Stimulated activated CD8-positive, alpha-beta memory T cell treated with anti-CD3 and anti-CD28 coated beads, Interleukin-4, amount 100 ng/mL, for 24 hours (primary cell): ENCODE results near the gene GTF3C1.
"Not testable (repeated sequence)": the region's sequence is repeated elsewhere in the genome, so short reads cannot be mapped to it uniquely, and the experiment has no call there.

Source experiments
- DNase-seq: peaks from one replicate; pipeline ENCODE4 v3.0.0-alpha.2; 2020; ENCODE audit warnings: low read depth

GTF3C1 gene

GRCh38 chr16:27439271-27440018 lies 110.3 kb downstream of the GTF3C1 start:
- no peak for DNase-seq

DNA sequence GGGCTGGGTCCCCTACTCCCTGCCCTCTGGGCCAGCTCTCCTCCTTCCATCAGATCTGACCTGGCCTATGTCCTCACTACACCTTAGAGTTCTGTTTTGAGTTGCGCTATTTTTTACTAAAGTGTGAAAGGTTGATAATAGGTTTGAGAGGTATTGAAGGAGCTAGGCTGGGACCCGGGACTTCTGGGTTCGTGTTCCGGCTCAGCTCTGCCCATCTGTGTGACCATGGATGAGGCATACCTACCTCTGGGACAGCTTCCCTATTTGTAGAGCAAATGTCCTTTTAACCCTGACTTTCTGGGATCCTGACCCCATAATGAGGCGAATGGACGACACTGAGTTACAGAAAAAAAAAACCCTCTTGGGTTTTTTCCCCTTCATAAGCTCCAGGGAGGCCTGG lies 111.8 kb downstream of the GTF3C1 start:
- DNase-seq = no peak

DNA sequence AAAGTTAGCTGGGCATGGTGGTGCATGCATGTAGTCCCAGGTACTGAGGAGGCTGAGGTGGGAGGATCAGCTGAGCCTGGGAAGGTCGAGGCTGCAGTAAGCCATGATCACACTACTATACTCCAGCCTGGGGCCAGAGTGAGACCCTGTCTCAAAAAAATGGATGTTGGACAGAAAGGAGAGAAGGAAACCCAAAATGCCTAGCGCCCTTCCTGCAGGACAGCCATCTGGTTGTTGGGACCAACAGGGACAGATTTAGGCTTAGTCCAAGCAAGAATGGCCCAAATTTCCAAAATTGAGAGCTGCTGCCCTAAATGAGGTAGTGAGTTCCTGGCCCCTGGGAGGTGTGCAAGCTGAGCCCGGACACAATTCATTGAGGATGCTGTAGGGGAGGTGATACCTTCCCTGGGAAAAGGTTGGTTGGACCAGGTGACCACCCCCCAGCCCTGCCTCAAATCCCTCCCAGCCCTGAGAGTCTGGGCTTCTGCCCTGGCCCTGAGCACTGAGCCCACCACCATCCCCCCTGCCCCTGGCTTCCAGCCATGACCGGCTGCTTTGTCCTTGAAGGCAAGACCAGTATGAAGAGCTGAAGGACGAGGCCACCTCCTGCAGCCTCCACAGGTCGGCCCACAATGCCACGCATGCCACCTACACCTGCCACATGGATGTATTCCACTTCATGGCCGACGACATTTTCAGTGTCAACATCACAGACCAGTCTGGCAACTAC lies 112.6 kb downstream of the GTF3C1 start:
- DNase-seq = no peak

DNA sequence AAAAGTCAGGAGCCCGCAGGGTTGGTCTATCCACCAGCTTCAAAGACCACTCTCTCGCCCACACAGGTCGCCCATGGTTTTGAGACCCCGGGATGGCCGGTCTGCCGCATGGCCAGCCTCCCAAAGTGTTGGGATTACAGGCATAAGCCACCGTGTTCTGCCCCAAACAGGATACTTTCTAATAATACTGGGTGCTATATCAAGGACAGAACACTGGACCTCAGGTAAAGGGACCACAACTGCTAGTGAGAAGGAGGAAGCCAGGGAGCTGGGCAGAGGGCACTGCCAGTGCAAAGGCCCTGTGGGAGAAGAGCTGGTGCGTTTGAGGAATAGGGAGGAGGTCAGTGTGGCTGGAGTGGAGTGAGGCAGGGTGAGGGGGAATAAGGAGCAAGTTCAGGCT lies 113.6 kb downstream of the GTF3C1 start:
- no peak for DNase-seq

GRCh38 chr16:27435146-27435545 lies 114.6 kb downstream of the GTF3C1 start:
- not testable (repeated sequence) for DNase-seq

DNA sequence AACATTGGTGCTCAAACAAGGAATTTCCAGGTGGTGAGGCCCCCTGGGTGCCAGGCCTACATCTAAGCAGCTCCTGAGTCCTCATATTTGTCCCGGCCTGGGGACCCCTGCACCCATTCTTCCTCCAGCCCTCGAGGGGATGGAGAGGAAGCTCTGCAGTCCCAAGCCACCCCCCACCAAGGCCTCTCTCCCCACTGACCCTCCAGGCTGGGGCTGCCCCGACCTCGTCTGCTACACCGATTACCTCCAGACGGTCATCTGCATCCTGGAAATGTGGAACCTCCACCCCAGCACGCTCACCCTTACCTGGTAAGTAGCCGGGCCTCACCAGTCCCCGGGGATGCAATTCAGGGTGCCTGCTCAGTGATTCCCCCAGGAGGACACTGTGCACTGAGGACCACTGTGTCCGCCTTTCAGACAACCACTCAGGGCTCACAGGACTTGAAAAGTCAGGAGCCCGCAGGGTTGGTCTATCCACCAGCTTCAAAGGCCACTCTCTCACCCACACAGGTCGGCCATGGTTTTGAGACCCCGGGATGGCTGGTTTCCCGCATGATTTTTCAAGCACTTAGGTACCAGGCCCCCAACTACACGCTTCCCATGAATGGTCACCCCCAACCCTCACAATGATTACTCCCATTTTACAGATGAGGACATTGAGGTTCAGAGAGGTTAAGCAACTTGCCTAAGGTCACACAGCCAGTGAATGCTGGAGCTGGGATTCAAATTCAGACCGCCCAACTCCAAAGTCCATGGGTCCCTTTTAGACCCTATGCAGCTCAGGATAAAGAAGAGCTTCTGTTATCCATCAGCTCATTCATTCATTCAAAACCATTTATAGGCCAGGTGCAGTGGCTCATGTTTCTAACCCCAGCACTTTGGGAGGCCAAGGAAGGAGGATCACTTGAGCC lies 115.3 kb downstream of the GTF3C1 start:
- no peak for DNase-seq

DNA sequence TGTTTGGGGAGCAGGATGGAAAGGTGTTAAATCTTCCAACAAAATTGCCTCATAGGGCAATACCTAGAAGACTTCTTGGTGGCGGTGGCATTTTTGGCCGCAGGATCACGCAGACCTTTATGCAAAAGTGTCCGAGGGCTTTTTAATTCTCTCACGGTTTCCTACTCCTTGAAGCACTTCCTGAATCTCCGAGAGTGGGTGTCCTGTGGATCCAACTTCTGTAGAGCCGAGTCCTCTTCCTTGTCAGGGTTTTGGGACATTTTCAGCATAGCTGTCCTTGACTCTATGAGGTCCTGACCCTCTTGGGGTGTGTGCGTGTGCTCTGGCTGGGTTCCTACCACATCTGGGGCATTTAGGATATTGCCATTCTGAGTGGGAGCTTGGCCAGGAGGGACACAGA lies 116.1 kb downstream of the GTF3C1 start:
- DNase-seq = no peak

- not testable (repeated sequence) for DNase-seq
Measured at GRCh38 chr16:27433191-27433590, 116.5 kb downstream of the GTF3C1 start.

- DNase-seq = no peak
Measured at GRCh38 chr16:27432558-27432957, 117.2 kb downstream of the GTF3C1 start.

DNA sequence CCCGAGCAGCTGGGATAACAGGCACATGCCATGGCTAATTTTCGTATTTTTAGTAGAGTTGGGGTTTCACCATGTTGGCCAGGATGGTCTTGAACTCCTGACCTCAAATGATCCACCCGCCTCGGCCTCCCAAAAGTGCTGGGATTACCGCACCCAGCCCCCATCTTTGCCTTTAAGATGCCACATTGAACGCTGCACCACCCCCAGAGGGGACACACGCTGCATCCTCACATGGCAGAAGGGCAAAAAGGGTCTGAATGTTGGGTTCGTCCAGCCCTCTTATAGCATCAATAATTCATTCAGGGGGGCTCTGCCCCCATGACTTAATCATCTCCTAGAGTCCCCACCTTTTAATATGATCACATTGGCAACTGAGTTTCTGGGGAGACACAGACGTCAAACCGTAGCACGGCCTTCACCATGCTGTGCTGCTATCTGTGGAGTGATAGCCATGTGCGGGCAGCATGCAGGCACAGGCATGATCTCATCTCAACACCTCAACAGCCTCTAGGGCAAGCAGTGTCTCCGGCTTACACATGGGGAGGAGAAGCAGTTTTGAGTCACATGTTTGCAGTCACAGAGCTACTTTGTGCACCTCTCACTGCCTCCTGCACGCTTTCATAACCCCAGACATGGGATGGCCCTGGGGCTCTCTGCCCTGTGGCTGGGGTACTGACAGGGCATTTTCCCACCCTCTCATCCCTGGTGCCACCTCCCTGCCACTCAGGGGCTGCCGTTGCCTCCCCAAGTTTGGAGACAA lies 117.8 kb downstream of the GTF3C1 start:
- no peak for DNase-seq

DNA sequence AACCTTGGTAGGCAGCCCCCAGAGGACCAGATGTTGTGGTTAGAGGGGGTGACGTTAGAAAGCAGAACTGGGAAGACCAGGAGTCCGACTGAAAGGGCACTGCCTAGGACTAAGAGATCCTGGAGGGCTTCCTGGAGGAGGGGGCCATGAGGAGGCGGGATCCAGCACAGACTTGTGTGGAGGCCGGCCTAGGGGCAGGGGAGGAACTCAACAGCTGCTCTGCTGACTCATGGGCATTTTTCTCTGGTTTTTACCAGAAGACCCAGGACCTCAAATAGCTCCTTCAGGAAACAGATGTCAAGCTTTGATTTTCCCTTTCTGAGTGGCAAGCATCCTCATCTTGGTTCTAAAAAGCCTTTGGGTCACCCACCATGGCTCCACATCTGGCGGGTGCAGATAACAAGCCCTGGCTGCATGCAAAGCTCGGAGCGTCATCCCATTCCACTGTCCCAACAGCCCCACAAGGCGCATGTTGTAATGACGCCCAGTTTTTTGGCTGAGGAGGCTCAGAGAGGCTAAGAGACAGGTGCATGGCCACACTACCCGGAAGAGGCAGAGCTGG lies 118.7 kb downstream of the GTF3C1 start:
- no peak for DNase-seq

DNA sequence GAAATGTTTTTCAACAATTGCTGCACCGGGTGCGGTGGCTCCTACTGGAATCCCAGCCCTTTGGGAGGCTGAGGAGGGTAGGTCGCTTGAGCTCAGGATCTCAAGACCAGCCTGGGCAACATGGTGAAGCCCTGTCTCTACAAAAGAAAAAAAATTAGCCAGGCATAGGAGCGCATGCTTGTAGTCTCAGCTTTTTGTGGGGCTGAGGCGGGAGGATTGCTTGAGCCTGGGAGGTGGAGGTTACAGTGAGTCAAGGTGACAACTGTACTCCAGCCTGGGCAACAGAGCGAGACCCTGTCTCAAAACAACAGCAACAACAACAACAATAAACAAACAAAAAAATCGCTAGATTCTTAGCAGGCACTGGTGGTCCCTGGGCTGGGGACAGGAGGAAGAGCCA lies 119.2 kb downstream of the GTF3C1 start:
- no peak for DNase-seq

DNA sequence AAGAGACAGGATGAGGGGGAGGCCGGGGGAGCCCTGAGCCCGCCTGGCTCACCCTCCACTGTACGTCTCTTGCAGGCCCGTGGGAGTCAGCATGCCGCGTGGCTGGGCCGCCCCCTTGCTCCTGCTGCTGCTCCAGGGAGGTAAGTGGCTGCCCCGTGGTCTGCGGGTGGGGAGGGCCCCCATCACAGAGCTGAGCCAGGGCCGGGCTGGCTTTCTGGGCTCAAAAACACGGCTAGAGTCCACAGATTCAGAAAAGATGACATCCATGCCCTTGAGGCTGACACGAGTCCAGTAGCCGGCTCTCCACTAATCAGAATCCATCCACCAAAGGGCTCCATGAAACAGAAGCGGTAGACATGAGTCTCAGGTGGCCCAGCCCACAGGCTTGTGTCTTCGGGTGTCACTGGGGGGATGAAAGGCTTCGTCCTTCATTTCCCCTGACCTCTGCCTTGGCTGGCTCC lies 119.7 kb downstream of the GTF3C1 start:
- no peak for DNase-seq

GRCh38 chr16:27429330-27429871 lies 120.3 kb downstream of the GTF3C1 start:
- DNase-seq = no peak

DNA sequence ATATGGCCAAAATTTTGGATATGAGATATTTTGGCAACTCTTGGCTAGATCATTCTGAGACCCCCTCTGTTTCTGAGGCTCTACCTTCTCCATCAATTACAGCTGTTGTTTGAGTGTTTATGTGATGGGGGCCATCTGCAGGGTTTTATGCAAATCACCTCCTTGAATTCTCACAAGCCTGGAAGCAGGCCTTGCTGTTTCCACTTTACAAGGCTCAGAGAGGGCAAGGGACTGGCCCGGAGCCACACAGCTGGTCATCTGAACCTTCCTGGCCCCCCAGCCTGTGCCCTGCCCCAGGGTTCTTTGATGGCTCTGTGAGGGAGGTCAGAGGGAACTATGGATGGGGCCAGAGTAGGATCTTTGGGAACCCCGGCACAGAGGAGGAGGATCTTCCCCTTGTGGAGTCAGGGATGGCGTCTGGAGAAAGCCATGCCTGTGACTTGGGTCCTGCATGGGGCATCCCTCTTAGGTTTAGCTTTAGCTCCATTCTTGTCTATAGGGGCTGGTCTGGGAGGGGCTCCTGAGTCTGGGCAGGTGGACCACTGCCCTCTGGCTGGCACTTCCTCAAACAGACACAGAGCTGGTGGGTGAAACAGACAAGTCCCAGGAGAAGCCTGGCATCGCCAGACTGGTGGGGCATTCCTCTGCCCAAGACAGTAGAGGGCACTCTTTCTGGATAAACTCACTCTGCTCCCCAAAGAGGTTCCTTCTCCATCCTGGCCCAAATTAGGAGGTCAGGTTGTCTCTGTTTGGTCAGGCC lies 121.5 kb downstream of the GTF3C1 start:
- DNase-seq = no peak

GRCh38 chr16:27427538-27427937 lies 122.2 kb downstream of the GTF3C1 start:
- DNase-seq = no peak

DNA sequence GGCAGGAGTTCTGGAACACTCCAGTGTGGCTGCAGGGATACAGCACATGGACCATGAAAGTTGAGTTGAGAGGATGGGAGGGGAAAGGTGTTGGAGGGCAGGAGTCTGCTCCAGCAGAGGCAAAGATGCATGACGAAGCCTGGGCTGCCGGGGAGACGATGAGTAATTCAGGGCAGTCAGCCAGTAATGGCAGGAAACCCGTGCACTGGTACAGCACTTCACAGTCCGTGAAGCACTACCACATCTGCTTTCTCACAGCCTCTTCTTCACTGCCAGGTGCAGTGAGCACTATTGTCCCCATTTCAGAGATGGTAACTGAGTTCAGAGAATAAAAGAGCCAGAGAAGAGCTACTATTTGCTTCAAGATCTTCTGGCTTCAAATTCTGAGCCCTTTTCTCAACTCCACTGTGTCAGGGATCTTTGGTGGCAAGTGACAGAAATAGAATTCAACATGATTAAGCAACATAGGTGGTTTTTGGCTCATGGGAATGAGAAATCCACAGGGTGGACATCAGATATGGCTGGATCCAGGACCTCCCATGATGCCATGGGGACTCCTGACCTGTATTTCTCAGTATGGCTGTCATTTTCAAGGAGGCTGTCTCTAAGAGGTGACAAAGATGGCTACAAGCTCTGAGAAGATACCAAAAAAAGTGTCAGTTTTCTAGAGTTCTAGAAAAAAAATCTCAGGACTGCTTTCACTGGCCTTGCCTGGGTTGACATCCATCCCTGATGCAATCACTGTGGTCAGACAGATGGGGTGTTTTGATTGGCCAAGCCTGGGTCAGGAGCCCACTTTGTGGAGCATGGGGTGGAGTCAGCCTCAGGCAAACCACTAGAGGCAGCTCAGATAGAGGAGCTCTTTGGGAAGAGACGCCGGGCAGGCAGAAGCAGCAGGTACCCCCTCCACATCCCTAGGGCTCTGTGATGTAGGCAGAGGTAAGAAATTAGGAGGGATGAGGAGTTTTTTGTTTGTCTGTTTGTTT lies 123.0 kb downstream of the GTF3C1 start:
- DNase-seq = peak; percentile 59

- DNase-seq = no peak
Measured at GRCh38 chr16:27425961-27426360, 123.8 kb downstream of the GTF3C1 start.
